NCI-H1694 (cell line): ENCODE measurements around the gene PYCARD.
"Not testable (repeated sequence)": the region's sequence is repeated elsewhere in the genome, so short reads cannot be mapped to it uniquely, and the experiment has no call there.

Experiments used
- DNase-seq: peaks from one replicate; lab custom pipeline; 2025; lab: John Stamatoyannopoulos, UW

Gene PYCARD

GRCh38 chr16:31215287-31216162 lies 13.0 kb upstream of the PYCARD start:
- DNase-seq: no peak

GRCh38 chr16:31214708-31215286 lies 12.2 kb upstream of the PYCARD start:
- DNase-seq: no peak

- DNase-seq: no peak
Observed at GRCh38 chr16:31213877-31214707, 11.5 kb upstream of the PYCARD start, which contains the start of gene TRIM72. Gene TRIM72 (plus strand): TSS chr16:31214119. CDS start chr16:31214739, 620 bp downstream.

- no peak for DNase-seq
Observed at GRCh38 chr16:31213342-31213741, 10.8 kb upstream of the PYCARD start.

- DNase-seq: no peak
Observed at GRCh38 chr16:31206776-31207175, 4.2 kb upstream of the PYCARD start.

GRCh38 chr16:31204871-31205666 lies 2.5 kb upstream of the PYCARD start:
- DNase-seq: no peak

- DNase-seq: no peak
Observed at GRCh38 chr16:31201582-31202413, 762 bp downstream of the PYCARD start.

GRCh38 chr16:31200821-31201568 lies 1.6 kb downstream of the PYCARD start:
- DNase-seq: no peak

- DNase-seq: not testable (repeated sequence)
Observed at GRCh38 chr16:31200111-31200510, 2.4 kb downstream of the PYCARD start.

- DNase-seq: no peak
Observed at GRCh38 chr16:31199430-31200041, 3.0 kb downstream of the PYCARD start.

GRCh38 chr16:31198207-31198882 lies 4.2 kb downstream of the PYCARD start:
- no peak for DNase-seq

- DNase-seq: no peak
Observed at GRCh38 chr16:31196324-31197088, 6.1 kb downstream of the PYCARD start.

GRCh38 chr16:31195861-31196260 lies 6.7 kb downstream of the PYCARD start:
- not testable (repeated sequence) for DNase-seq

GRCh38 chr16:31194898-31195297 lies 7.7 kb downstream of the PYCARD start:
- no peak for DNase-seq

- no peak for DNase-seq
Observed at GRCh38 chr16:31193874-31194273, 8.7 kb downstream of the PYCARD start.

GRCh38 chr16:31192856-31193642 lies 9.5 kb downstream of the PYCARD start:
- DNase-seq: no peak

- no peak for DNase-seq
Observed at GRCh38 chr16:31191697-31192428, 10.7 kb downstream of the PYCARD start.
